Epithelial cell of proximal tubule (primary cell): ENCODE measurements around the gene TFIP11. TPM values are rescaled to one million over a fixed set of nuclear protein-coding genes. Genes with fewer than 3 reads are reported as not detected.

ENCODE experiments used
- DNase-seq: peaks from one replicate; pipeline ENCODE4 v3.0.0-alpha.2; 2011; ENCODE audit warnings: low read depth
- H3K4me3 ChIP-seq: 2 replicates; pipeline ENCODE4 v1.5.1; 2011; ENCODE audit warnings: low read depth, mild to moderate bottlenecking, low read length
- CTCF ChIP-seq: conservative IDR thresholded peaks from 2 replicates; pipeline ENCODE4 v1.5.1; 2012; ENCODE audit warnings: low read depth, mild to moderate bottlenecking, low read length
- total RNA-seq: library from RNA; depleted of rRNA; stranded (reverse); fragments of >200 nt; gene quantifications from 2 replicates; pipeline ENCODE4 v1.2.3, GENCODE V29; 2015

Gene TFIP11
- total RNA-seq, 1 donor from 2014 or later, result 17.8 TPM

- H3K4me3 ChIP-seq, result no peak overlapping the region
- DNase-seq, result no peak
- TF ChIP-seq CTCF, result no peak
Observed at GRCh38 chr22:26548303-26548702, 36.0 kb upstream of the TFIP11 start.

DNA sequence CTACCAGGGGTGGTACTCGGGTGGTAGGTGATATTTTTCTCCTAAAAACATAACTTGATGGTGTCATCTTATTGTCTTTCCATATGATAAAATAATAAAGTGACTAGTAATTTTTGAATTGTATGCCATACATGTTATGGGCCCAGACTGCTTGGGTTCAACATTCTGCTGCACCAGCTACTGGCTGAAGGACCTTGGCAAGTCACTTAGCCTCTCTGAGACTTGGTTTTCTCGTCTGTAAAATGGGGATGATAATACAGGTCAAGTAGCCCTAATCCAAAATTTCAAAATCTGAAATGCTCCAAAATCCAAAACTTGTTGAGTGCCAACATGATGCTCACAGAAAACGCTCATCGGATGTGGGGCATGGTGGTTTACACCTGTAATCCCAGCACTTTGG is 35.6 kb upstream of the TFIP11 start:
- TF ChIP-seq CTCF, result no peak
- DNase-seq, result no peak

GRCh38 chr22:26547426-26547825 is 35.2 kb upstream of the TFIP11 start:
- H3K4me3 ChIP-seq, result no peak overlapping the region
- no peak for TF ChIP-seq CTCF
- DNase-seq, result no peak

More for the DNA sequence above, 35.6 kb upstream of the TFIP11 start:
- H3K4me3 ChIP-seq, result no peak overlapping the region

GRCh38 chr22:26546282-26546681 is 34.0 kb upstream of the TFIP11 start:
- no peak for TF ChIP-seq CTCF
- H3K4me3 ChIP-seq, result no peak overlapping the region
- DNase-seq, result no peak

- TF ChIP-seq CTCF, result no peak
- H3K4me3 ChIP-seq, result no peak overlapping the region
- no peak for DNase-seq
Observed at GRCh38 chr22:26545827-26546226, 33.6 kb upstream of the TFIP11 start.

DNA sequence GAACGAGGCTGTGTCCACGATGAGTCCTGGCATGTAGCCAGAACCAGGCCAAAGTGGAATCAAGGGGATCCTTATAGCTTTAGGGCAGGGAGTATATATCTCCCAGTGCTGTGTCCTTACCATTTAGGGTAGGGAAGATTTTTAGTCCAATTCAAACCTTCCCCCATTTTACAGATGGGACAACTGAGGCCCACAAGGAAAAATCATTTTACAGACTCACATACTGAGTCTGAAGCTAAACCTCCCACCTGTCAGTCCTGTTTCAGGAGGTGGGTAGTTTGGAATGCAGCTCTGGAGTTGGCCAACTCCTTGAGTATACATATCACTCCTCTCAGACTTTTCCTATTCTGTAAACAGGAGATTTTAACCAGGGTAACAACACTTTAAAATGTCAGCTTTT is 33.1 kb upstream of the TFIP11 start:
- no peak for TF ChIP-seq CTCF
- no peak for DNase-seq
- H3K4me3 ChIP-seq, result no peak overlapping the region

GRCh38 chr22:26544489-26544888 is 32.2 kb upstream of the TFIP11 start:
- DNase-seq, result no peak
- no peak for TF ChIP-seq CTCF
- no peak overlapping the region for H3K4me3 ChIP-seq
